Activated CD4-positive, alpha-beta T cell treated with anti-CD3 and anti-CD28 coated beads, Interleukin-2, amount 50 U/mL, for 1 hour (primary cell): ENCODE data around the gene ACE.
A peak's percentile ranks its signal among the peaks of the same experiment; 100 is the strongest.

ENCODE experiments used
- DNase-seq: peaks from one replicate; pipeline ENCODE4 v3.0.0-alpha.2; 2020

ACE gene

GRCh38 chr17:63475491-63476412 is 1.1 kb upstream of the ACE start:
- DNase-seq, result no peak

DNA sequence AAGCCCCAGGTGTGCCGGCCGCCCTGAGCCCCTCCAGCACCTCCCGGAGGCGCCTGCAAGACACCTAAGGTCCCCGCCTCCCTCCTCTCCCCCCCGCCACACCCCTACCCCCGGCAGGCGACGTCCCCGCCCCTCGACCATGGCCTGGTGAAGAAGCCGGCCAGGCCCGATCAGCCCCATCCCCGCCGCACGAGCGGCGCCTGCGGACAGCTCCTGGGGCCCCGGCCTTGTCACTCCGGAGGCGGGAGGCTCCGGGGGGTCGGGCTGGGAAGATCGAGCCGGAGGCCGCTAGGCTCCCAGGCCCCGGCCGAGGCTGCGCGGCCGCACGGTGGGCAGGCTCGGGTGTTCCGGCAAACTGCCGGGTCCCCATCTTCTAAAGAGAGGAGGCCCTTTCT is 405 bp upstream of the ACE start:
- DNase-seq, result no peak

DNA sequence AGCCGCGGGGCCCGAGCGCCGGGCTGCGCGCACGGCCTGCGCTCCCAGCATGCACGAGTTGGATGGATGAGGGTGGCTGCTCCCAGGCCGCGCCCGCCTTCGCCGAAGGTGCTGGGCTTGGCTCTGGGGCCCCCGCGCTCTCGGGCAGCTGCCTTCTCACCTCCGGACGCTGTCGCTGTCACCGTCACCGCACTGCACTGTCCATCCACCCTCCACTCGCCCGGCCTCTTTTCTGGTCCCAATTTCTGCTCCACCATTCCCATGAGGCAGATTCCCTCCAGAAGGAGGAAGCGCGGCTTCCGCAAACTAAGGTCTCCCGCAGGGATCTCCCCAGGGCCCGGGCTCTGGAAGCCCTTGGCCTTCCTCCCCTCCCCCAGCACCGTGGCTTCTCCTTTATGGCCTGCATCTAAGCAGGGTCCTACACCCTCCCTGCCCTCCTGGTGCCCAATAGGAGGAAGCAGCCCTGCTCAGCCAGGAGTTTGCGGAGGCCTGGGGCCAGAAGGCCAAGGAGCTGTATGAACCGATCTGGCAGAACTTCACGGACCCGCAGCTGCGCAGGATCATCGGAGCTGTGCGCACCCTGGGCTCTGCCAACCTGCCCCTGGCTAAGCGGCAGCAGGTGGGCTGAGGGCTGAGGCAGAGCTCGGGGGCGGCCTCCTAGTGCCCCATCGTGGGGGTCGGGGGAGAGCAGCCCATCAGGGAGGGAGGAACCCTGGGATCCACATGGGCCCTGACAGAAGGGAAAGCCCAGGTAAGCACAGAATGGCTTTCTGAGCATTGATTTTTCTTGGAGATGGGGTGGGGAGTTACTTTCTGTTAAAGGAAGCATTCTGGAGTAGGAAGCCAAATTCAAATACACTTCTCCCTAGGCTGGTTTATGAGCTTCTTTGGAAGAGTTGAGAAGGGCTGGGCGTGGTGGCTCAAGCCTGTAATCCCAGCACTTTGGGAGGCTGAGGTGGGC is 899 bp downstream of the ACE start:
- no peak for DNase-seq

GRCh38 chr17:63478814-63479494 is 2.1 kb downstream of the ACE start:
- DNase-seq, result peak; percentile 79

DNA sequence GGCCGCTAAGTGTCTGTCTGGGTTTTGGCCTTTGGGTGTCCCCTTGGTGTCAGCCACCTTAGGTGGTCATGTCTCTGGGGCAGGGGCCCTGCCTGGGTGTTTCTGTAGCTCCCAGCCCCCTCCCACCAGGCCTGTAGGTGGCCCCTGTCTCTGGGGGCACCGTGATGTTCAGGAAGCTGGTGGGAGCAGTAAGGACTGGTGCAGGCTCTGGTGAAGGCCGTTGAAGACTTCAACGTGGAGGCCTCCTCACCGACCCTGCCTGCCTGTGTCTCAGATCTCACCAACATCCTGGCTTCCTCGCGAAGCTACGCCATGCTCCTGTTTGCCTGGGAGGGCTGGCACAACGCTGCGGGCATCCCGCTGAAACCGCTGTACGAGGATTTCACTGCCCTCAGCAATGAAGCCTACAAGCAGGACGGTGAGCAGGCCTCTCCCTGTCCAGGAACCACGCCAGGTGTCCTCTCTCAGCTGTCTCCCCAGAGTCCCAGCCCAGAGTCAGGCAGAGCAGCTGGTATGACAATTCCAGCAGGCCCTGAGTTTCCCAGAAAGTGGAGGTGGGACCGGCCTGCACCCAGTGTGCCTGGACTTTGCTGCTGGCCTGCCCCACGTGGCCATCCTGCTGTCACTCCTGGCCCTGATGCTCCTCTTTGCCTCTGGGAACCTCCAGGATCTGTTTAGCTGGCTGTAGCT is 2.8 kb downstream of the ACE start:
- no peak for DNase-seq

DNA sequence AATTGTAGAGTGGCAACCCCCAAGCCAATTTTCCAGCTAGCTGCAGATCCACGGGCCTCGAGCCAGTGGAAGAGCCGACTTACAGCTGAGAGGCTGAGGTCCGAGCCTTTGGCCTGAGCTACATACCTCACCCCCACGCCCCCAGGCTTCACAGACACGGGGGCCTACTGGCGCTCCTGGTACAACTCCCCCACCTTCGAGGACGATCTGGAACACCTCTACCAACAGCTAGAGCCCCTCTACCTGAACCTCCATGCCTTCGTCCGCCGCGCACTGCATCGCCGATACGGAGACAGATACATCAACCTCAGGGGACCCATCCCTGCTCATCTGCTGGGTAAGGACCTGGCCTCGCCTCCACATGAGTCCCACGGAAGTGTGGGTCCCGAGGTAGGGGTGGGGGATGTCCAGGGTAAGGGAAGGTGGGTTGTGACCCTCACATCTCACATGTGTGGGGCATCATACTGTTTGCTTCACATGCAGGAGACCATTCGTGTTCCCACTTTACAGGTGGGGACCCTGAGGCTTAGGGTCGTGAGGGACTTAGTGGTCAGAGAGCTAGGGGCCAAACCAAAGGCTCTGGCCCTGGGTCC is 3.4 kb downstream of the ACE start:
- DNase-seq, result no peak

GRCh38 chr17:63480826-63481487 is 4.1 kb downstream of the ACE start:
- no peak for DNase-seq

GRCh38 chr17:63481488-63481870 is 4.6 kb downstream of the ACE start:
- no peak for DNase-seq

DNA sequence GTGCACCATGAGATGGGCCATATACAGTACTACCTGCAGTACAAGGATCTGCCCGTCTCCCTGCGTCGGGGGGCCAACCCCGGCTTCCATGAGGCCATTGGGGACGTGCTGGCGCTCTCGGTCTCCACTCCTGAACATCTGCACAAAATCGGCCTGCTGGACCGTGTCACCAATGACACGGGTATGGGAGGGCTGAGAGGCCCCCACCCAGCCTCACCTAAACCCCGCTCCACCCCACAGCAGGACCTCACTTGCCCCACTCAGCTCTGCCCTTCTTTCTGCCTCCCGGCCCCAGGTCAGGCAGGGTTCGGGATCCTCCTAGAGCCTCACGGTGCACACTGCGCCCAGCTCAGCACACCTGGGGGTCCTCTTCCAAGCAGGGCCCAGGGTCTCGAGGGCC is 5.6 kb downstream of the ACE start:
- DNase-seq, result no peak

GRCh38 chr17:63483038-63483437 is 6.2 kb downstream of the ACE start:
- DNase-seq, result no peak

DNA sequence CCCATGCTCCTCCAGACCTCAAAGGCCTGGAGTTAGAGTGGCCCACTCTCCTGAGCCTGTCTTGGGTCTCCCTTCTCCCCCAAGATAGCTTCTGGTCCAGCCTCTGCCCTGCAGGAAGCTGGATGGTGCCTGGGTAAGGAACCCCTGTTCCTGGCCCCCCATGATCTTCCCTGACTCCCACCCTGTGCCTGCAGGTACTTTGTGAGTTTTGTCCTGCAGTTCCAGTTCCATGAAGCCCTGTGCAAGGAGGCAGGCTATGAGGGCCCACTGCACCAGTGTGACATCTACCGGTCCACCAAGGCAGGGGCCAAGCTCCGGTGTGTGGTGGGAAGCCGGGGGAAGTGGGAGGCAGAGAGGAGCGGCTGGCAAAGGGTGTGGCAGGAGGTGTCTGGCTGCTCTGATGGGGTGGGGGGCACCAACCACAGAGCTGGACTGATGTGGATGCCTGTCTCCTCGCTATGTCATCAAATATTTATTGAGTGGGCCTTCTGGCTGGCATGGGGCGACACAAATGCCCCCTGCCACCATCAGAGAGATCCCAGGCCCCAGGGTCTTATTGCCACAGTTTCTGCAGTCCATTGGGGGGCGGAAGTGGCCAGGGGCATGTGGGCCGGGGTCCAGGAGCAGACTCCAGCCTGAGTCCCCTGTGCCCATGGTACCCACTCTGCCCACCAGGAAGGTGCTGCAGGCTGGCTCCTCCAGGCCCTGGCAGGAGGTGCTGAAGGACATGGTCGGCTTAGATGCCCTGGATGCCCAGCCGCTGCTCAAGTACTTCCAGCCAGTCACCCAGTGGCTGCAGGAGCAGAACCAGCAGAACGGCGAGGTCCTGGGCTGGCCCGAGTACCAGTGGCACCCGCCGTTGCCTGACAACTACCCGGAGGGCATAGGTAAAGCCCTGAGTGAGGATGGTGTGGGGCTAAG is 7.1 kb downstream of the ACE start:
- DNase-seq, result no peak

- DNase-seq, result no peak
Measured at GRCh38 chr17:63486317-63487013, 9.6 kb downstream of the ACE start.

DNA sequence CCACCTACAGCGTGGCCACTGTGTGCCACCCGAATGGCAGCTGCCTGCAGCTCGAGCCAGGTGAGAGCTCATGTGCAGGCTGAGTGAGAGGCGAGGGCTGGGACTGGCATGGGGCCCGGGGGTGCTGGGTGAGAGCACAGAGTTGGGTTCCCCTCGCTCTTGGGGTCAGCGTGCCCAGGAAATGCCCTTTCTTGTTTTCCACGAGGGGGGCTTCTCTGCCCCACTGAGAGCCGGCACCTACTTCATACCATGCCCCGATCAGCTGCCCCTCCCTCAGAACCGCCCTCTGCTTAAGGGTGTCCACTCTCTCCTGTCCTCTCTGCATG is 10.1 kb downstream of the ACE start:
- no peak for DNase-seq

DNA sequence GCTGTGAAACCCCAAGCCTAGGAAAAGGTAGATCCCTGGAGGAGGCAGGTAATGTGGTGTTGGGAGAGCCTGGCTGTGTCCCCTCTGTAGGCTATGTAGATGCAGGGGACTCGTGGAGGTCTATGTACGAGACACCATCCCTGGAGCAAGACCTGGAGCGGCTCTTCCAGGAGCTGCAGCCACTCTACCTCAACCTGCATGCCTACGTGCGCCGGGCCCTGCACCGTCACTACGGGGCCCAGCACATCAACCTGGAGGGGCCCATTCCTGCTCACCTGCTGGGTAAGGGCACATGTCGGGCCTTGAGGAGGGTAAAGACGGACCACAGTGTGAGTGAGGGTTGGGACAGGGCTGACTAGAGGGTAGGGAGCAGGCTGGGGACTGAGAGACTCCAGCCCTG is 12.0 kb downstream of the ACE start:
- no peak for DNase-seq

DNA sequence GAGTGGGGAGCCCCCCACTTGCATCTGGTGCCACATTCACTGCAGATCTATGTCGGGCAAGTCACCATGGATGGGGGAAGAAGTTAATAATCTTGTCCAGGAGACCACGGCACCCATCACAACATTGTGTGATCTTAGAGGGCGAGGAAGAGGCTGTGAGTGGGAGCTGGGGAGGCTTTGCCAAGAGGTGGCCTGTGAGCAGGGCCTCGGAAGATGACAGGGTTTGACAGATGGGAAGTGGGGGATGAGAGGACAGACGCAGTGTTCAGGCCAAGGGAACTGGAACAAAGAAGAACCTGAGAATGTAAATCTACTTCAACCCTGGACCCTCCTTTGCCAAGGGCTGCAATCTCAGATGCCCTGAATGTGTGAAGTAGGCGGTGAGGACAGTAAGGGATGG is 12.4 kb downstream of the ACE start:
- DNase-seq, result no peak

- no peak for DNase-seq
Measured at GRCh38 chr17:63490329-63490728, 13.5 kb downstream of the ACE start.

DNA sequence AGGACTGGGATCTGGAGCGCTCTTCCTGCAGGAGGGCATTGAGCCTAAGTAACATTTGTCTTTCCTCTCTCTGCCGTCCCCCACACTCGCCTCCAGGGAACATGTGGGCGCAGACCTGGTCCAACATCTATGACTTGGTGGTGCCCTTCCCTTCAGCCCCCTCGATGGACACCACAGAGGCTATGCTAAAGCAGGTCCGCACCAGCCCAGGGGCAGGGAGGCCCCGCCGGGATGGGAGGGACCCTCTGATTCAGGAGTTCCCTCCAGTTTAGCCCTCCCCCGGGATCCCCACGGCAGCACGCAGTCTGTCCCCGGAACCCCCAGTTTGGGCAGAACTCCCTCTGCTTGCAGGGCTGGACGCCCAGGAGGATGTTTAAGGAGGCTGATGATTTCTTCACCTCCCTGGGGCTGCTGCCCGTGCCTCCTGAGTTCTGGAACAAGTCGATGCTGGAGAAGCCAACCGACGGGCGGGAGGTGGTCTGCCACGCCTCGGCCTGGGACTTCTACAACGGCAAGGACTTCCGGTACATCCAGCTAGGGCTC is 14.1 kb downstream of the ACE start:
- no peak for DNase-seq

DNA sequence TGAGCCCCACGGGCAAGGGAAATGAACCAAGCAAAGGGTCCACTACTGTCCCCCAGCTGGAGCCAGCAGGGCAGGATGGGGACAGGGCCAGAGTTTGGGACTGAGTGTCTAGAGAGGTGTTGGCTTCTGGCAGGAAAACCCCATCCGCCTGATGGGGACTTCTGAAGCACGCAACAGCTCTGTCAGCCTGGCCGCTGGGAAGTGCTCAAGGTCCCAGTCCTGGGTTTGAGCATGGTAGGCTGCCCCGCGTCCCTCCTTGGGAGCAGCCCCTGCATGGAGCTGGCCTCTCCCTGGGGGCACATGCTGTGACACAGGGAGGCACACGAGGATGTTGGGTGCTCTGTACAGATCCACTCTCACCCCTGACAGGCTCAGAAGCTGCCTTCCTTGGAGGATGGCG is 14.6 kb downstream of the ACE start:
- DNase-seq, result no peak

DNA sequence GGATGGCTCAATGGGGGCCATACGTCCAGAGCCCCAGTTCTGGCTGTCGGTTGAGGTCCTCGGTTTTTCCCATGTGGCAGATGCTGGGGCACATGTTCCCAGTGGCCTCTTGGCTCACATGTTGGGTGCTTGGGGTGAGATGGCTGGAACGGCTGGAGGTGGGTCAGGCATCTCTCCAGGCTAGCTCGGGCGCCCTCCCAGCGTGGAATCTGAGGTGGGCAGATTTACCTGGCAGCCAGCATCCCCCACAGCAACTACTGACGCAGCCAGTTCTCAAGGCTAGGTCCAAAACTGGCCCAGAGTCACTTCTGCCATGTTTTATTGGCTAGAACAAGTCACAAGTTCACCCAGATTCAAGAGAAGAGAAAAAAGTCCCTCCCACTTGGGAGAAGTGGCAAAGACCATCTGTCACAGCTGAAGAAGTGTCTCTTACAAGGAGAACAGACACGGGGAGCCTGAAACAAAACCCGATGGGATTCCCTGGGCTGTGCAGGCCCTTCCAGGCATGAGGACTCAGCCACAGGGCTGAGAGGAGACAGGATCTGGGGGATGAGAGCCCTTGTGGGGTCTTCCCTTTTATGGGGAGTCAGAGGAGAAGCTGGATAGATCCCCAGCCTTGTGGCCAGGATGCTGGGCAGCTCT is 15.2 kb downstream of the ACE start:
- no peak for DNase-seq
